WI38 (cell line): Measurements from ENCODE around the gene COL1A2.

ENCODE experiments used
- H3K4me3 ChIP-seq: 2 replicates; pipeline ENCODE4 v1.5.1; 2011; ENCODE audit warnings: low read depth, mild to moderate bottlenecking, control low read depth, low read length
- CTCF ChIP-seq: IDR thresholded peaks from 2 replicates; pipeline ENCODE4 v1.5.1; 2012; ENCODE audit warnings: low read depth, mild to moderate bottlenecking, control low read depth, low read length

COL1A2 gene

GRCh38 chr7:94439893-94440381 is 45.2 kb downstream of the COL1A2 start:
- no peak for TF ChIP-seq CTCF
- no peak overlapping the region for H3K4me3 ChIP-seq

GRCh38 chr7:94440451-94441039 is 45.9 kb downstream of the COL1A2 start:
- TF ChIP-seq CTCF = no peak
- H3K4me3 ChIP-seq = no peak overlapping the region

GRCh38 chr7:94441138-94441537 is 46.4 kb downstream of the COL1A2 start:
- TF ChIP-seq CTCF = no peak
- no peak overlapping the region for H3K4me3 ChIP-seq

- no peak for TF ChIP-seq CTCF
- H3K4me3 ChIP-seq = no peak overlapping the region
Observed at GRCh38 chr7:94442639-94443038, 47.9 kb downstream of the COL1A2 start.

GRCh38 chr7:94444813-94445212 is 50.1 kb downstream of the COL1A2 start:
- no peak overlapping the region for H3K4me3 ChIP-seq
- TF ChIP-seq CTCF = no peak

GRCh38 chr7:94445696-94446194 is 51.0 kb downstream of the COL1A2 start:
- no peak overlapping the region for H3K4me3 ChIP-seq
- TF ChIP-seq CTCF = no peak

GRCh38 chr7:94446308-94446707 is 51.6 kb downstream of the COL1A2 start:
- H3K4me3 ChIP-seq = no peak overlapping the region
- TF ChIP-seq CTCF = no peak
